PC-9 (cell line): ENCODE data around the gene BRD1. TPM values are rescaled to one million over a fixed set of nuclear protein-coding genes. Genes with fewer than 3 reads are reported as not detected.

Experiments used
- BruUV-seq: library from RNA; stranded (reverse); fragments of 400-500 nt; replicated peaks from 2 replicates; lab custom pipeline; 2021; lab: Mats Ljungman, UMichigan
- CTCF ChIA-PET: fragments of 300-600 bp; sonication (Branson Sonifier 250); formaldehyde crosslinking; loops from one replicate; lab custom pipeline; 2022; ENCODE audit warnings: antibody characterized with exemption; lab: Charles Lee
- POLR2A ChIA-PET: fragments of 300-600 bp; sonication (Branson Sonifier 250); formaldehyde crosslinking; loops from one replicate; lab custom pipeline; 2022; ENCODE audit warnings: antibody characterized with exemption; ENCODE audit not compliant: unreplicated experiment; lab: Charles Lee
- DNase-seq, 2 experiments: peaks; one replicate each; pipeline versions ENCODE4 v3.0.0 to v3.0.0-alpha.2; 2015 to 2022; ENCODE audit warnings: mixed read lengths in 1 of 2
- H2AFZ ChIP-seq: fragments of 200-600 bp; sonication (generic); 2 replicates; pipeline ENCODE4 v1.8.1; 2017; ENCODE audit warnings: antibody characterized with exemption
- H3F3A ChIP-seq: fragments of 200-600 bp; sonication (generic); 2 replicates; pipeline ENCODE4 v1.8.1; 2017; ENCODE audit warnings: antibody characterized with exemption, mild to moderate bottlenecking, low read depth; ENCODE audit not compliant: insufficient read depth
- H3K27ac ChIP-seq: fragments of 200-600 bp; sonication (generic); 2 replicates; pipeline ENCODE4 v1.6.1; 2016; ENCODE audit warnings: mixed run types
- H3K27me3 ChIP-seq: fragments of 200-600 bp; sonication (generic); 2 replicates; pipeline ENCODE4 v1.6.1; 2016; ENCODE audit warnings: low read depth, mixed run types; ENCODE audit not compliant: insufficient read depth
- H3K36me3 ChIP-seq: fragments of 200-600 bp; sonication (generic); 2 replicates; pipeline ENCODE4 v1.6.1; 2016; ENCODE audit warnings: low read depth, mixed run types
- H3K4me1 ChIP-seq: fragments of 200-600 bp; sonication (generic); replicated peaks from 2 replicates; pipeline ENCODE4 v1.6.1; 2016; ENCODE audit warnings: mixed run types; ENCODE audit not compliant: insufficient read depth
- H3K4me2 ChIP-seq: fragments of 200-600 bp; sonication (generic); 2 replicates; pipeline ENCODE4 v1.6.1; 2017; ENCODE audit warnings: mixed run types
- H3K4me3 ChIP-seq: fragments of 200-600 bp; sonication (generic); 2 replicates; pipeline ENCODE4 v1.6.1; 2016; ENCODE audit warnings: mixed run types
- H3K79me2 ChIP-seq: fragments of 200-600 bp; sonication (generic); 2 replicates; pipeline ENCODE4 v1.6.1; 2017; ENCODE audit warnings: low read depth, mixed run types
- H3K9me2 ChIP-seq: fragments of 200-600 bp; sonication (generic); 2 replicates; pipeline ENCODE4 v1.8.1; 2017; ENCODE audit warnings: mild to moderate bottlenecking; ENCODE audit not compliant: insufficient read depth
- H3K9me3 ChIP-seq: fragments of 200-600 bp; sonication (generic); 2 replicates; pipeline ENCODE4 v1.8.1; 2016; ENCODE audit warnings: low read depth; ENCODE audit not compliant: insufficient read depth
- H4K20me1 ChIP-seq: fragments of 200-600 bp; sonication (generic); 2 replicates; pipeline ENCODE4 v1.8.1; 2017; ENCODE audit not compliant: insufficient read depth
- CTCF ChIP-seq: fragments of 200-600 bp; sonication (generic); conservative IDR thresholded peaks from 2 replicates; pipeline ENCODE4 v1.6.1; 2017; ENCODE audit warnings: mixed run types, antibody characterized with exemption, mild to moderate bottlenecking, moderate library complexity
- EZH2 ChIP-seq: fragments of 200-600 bp; sonication (generic); IDR thresholded peaks from 2 replicates; pipeline ENCODE4 v1.8.0; 2017; ENCODE audit warnings: antibody characterized with exemption, low read depth
- intact Hi-C: fragments of 100-400 bp; cut with micrococcal nuclease; formaldehyde crosslinking; loops from one replicate; pipeline ENCODE4 v1.10.0; 2022; ENCODE audit not compliant: unreplicated experiment
- total RNA-seq: library from RNA; stranded (reverse); gene quantifications from 2 replicates; pipeline ENCODE4 v1.2.3, GENCODE V29; 2021

Gene BRD1
- total RNA-seq, 1 experiment from 2014 or later = 28.5 TPM

GRCh38 chr22:49739138-49739537, 88.5 kb downstream of the BRD1 start:
- no peak overlapping the region for H3K4me3 ChIP-seq
- intact Hi-C loops = no loop called here
- no peak overlapping the region for H2AFZ ChIP-seq
- no peak for TF ChIP-seq EZH2
- TF ChIP-seq CTCF = no peak
- no peak overlapping the region for H3K27ac ChIP-seq
- no peaks in the 10 kb centered on the region for H3K36me3 ChIP-seq
- no peaks in the 10 kb centered on the region for H3K9me2 ChIP-seq
- no peaks in the 10 kb centered on the region for H3F3A ChIP-seq
- peaks cover 94% of the 10 kb centered on the region for H3K27me3 ChIP-seq
- H4K20me1 ChIP-seq = peaks cover 3% of the 10 kb centered on the region
- ChIA-PET CTCF (no interaction called here), POLR2A (no interaction called here)
- BruUV-seq = no TSS peak
- no peaks in the 10 kb centered on the region for H3K79me2 ChIP-seq
- H3K4me1 ChIP-seq = no peaks in the 10 kb centered on the region
- no peak overlapping the region for H3K4me2 ChIP-seq
- no peak for DNase-seq
- 0 out of 2 replicates have a peak, but pooled peaks cover 3% of the 10 kb centered on the region for H3K9me3 ChIP-seq

GRCh38 chr22:49738566-49738965, 89.1 kb downstream of the BRD1 start:
- intact Hi-C loops = no loop called here
- ChIA-PET POLR2A (no interaction called here), CTCF (no interaction called here)
- Histone ChIP-seq H3K9me3 (0 out of 2 replicates have a peak, but pooled peaks cover 3% of the 10 kb centered on the region), H4K20me1 (peaks cover 3% of the 10 kb centered on the region), H3K79me2 (no peaks in the 10 kb centered on the region), H3K27me3 (peaks cover 96% of the 10 kb centered on the region), H3K27ac (no peak overlapping the region), H2AFZ (no peak overlapping the region), H3K4me2 (no peak overlapping the region), H3K36me3 (no peaks in the 10 kb centered on the region), H3F3A (no peaks in the 10 kb centered on the region), H3K4me1 (no peaks in the 10 kb centered on the region), H3K4me3 (no peak overlapping the region), H3K9me2 (no peaks in the 10 kb centered on the region)
- TF ChIP-seq CTCF (no peak), EZH2 (no peak)
- BruUV-seq = no TSS peak
- DNase-seq = no peak

GRCh38 chr22:49738006-49738405, 89.7 kb downstream of the BRD1 start:
- CTCF ChIA-PET = no interaction called here
- H4K20me1 ChIP-seq = peaks cover 3% of the 10 kb centered on the region
- H3F3A ChIP-seq = no peaks in the 10 kb centered on the region

More at GRCh38 chr22:49738006-49738405, 89.7 kb downstream of the BRD1 start:
- no peak overlapping the region for H3K4me3 ChIP-seq
- H3K9me2 ChIP-seq = no peaks in the 10 kb centered on the region
- H3K9me3 ChIP-seq = 0 out of 2 replicates have a peak, but pooled peaks cover 3% of the 10 kb centered on the region
- no peak overlapping the region for H3K27ac ChIP-seq
- peaks cover 96% of the 10 kb centered on the region for H3K27me3 ChIP-seq
- POLR2A ChIA-PET = no interaction called here
- no peak overlapping the region for H3K4me2 ChIP-seq
- no peaks in the 10 kb centered on the region for H3K79me2 ChIP-seq
- BruUV-seq = no TSS peak
- no peaks in the 10 kb centered on the region for H3K4me1 ChIP-seq
- H2AFZ ChIP-seq = no peak overlapping the region
- H3K36me3 ChIP-seq = no peaks in the 10 kb centered on the region
- intact Hi-C loops = no loop called here
- no peak for DNase-seq
- no peak for TF ChIP-seq EZH2
- no peak for TF ChIP-seq CTCF
